ENCODE measurements around the gene EIF2AK3.
"Not testable (repeated sequence)": the region's sequence is repeated elsewhere in the genome, so short reads cannot be mapped to it uniquely, and the experiment has no call there.

Gene EIF2AK3

DNA sequence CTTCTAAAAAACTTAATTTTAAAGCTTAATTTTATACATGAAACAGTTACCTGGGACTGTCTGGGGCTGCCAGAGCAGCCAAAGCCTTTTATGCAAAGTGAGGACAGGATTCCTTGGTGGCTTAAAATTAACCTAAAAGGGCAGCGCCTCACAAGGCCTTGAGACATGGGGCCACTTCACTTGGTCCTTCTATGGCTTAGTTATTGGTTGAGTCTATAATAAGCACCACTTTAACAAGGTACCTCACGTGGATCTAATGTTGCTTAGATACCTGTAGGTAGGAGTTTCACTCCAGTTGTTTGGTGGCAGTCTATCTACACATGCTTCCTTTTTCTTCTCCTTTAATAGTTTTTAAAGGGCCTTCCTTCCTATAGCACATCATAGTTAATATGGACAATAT lies 51.6 kb downstream of the EIF2AK3 start:
- H3K4me1 Mint-ChIP-seq = peaks cover 12% of the 10 kb centered on the region
- no peak overlapping the region for H3K27ac Mint-ChIP-seq (ENCODE audit: low read depth)
- H3K27me3 Mint-ChIP-seq = no peaks in the 10 kb centered on the region

GRCh38 chr2:88575051-88575450 lies 52.2 kb downstream of the EIF2AK3 start:
- no peak for ATAC-seq (replicated peaks; ENCODE audit: extremely low read depth, poor library complexity, severe bottlenecking)
- Mint-ChIP-seq H3K36me3 (ENCODE audit: insufficient read depth) (peaks cover 48% of the 10 kb centered on the region), H3K27me3 (no peaks in the 10 kb centered on the region), H3K9me3 (no peaks in the 10 kb centered on the region), H3K27ac (ENCODE audit: low read depth) (peak overlapping the region; percentile 18), H3K4me1 (peaks cover 16% of the 10 kb centered on the region), H3K4me3 (no peak overlapping the region)
- no peak for DNase-seq (ENCODE audit: low spot score in 2 of 2)

More for the DNA sequence above, 51.6 kb downstream of the EIF2AK3 start:
- Mint-ChIP-seq H3K36me3 (ENCODE audit: insufficient read depth) (peaks cover 43% of the 10 kb centered on the region), H3K4me3 (no peak overlapping the region), H3K9me3 (no peaks in the 10 kb centered on the region)
- ATAC-seq (replicated peaks; ENCODE audit: extremely low read depth, poor library complexity, severe bottlenecking) (no peak), DNase-seq (ENCODE audit: low spot score in 2 of 2) (no peak)

GRCh38 chr2:88574445-88574844 lies 52.8 kb downstream of the EIF2AK3 start:
- H3K4me1 Mint-ChIP-seq = peaks cover 16% of the 10 kb centered on the region
- H3K27ac Mint-ChIP-seq (ENCODE audit: low read depth) = peak overlapping the region; percentile 18
- H3K9me3 Mint-ChIP-seq = no peaks in the 10 kb centered on the region
- no peak for DNase-seq (ENCODE audit: low spot score in 2 of 2)
- no peak overlapping the region for H3K4me3 Mint-ChIP-seq
- no peak for ATAC-seq (replicated peaks; ENCODE audit: extremely low read depth, poor library complexity, severe bottlenecking)
- no peaks in the 10 kb centered on the region for H3K27me3 Mint-ChIP-seq
- peaks cover 52% of the 10 kb centered on the region for H3K36me3 Mint-ChIP-seq (ENCODE audit: insufficient read depth)

DNA sequence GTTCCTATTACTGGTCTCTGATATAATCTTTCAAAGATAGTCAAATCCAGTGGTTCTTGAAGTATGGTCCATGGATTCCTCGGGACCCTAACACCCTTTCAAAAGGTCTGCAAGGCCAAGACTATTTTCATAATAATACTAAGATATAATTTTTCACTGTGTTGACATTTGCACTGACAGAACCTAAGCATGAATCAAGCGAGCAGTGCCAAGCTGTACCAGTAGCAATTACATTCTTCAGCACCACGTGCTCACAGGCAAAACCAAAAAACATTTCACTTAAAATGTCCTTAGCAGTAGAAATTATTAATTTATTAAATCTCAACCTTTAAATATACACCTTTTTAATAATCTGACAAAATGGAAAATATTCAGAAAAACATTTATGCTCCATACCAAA lies 59.1 kb downstream of the EIF2AK3 start:
- Mint-ChIP-seq H3K27me3 (no peaks in the 10 kb centered on the region), H3K9me3 (no peaks in the 10 kb centered on the region), H3K4me1 (peaks cover 5% of the 10 kb centered on the region), H3K36me3 (ENCODE audit: insufficient read depth) (peaks cover 38% of the 10 kb centered on the region), H3K4me3 (no peak overlapping the region), H3K27ac (ENCODE audit: low read depth) (no peak overlapping the region)
- no peak for DNase-seq (ENCODE audit: low spot score in 2 of 2)
- ATAC-seq (replicated peaks; ENCODE audit: extremely low read depth, poor library complexity, severe bottlenecking) = no peak

GRCh38 chr2:88564402-88564801 lies 62.9 kb downstream of the EIF2AK3 start:
- Mint-ChIP-seq H3K9me3 (no peaks in the 10 kb centered on the region), H3K4me1 (peaks cover 7% of the 10 kb centered on the region), H3K36me3 (ENCODE audit: insufficient read depth) (peaks cover 39% of the 10 kb centered on the region), H3K4me3 (no peak overlapping the region), H3K27me3 (no peaks in the 10 kb centered on the region), H3K27ac (ENCODE audit: low read depth) (peak overlapping the region; percentile 7)
- ATAC-seq (replicated peaks; ENCODE audit: extremely low read depth, poor library complexity, severe bottlenecking) (no peak), DNase-seq (ENCODE audit: low spot score in 2 of 2) (no peak)

GRCh38 chr2:88563129-88563528 lies 64.1 kb downstream of the EIF2AK3 start:
- Mint-ChIP-seq H3K4me1 (peaks cover 7% of the 10 kb centered on the region), H3K4me3 (no peak overlapping the region), H3K36me3 (ENCODE audit: insufficient read depth) (peaks cover 34% of the 10 kb centered on the region), H3K27ac (ENCODE audit: low read depth) (no peak overlapping the region), H3K27me3 (no peaks in the 10 kb centered on the region), H3K9me3 (no peaks in the 10 kb centered on the region)
- ATAC-seq (replicated peaks; ENCODE audit: extremely low read depth, poor library complexity, severe bottlenecking) (no peak), DNase-seq (ENCODE audit: low spot score in 2 of 2) (no peak)

DNA sequence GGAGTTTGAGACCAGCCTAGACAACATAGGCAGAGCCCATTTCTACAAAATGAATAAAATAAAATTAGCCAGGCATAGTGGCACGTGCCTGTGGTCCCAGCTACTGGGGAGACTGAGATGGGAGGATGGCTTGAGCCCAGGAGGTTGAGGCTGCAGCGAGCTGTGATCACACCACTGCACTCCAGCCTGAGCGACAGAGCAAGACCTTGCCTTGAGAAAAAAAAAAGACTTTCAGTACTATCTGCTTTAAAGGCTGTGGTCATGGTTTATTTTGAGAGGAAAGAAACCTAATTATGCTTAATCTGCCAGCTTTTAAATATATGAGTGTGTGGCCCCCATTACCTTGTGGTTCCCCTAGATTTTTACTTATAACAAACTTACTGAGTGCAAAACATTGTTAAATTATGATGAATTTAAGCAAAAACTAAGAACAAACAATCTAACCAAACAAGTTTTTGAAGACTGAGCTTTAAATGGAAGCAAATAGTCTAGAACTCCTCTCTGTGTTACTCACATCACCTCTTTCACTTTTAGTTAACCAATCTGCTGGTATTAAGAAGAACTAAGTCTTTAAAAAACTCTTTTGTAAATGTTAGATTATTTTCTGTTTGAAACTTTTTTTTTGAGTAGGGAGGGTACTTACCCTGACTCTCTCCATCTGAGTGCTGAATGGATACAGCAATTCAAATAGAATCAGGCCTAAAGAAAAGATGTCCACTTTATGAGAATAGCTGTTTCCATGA lies 65.4 kb downstream of the EIF2AK3 start:
- H3K4me1 Mint-ChIP-seq = peaks cover 7% of the 10 kb centered on the region
- H3K9me3 Mint-ChIP-seq = no peaks in the 10 kb centered on the region
- peaks cover 33% of the 10 kb centered on the region for H3K36me3 Mint-ChIP-seq (ENCODE audit: insufficient read depth)
- no peak overlapping the region for H3K4me3 Mint-ChIP-seq
- DNase-seq (ENCODE audit: low spot score in 2 of 2) = no peak
- H3K27me3 Mint-ChIP-seq = no peaks in the 10 kb centered on the region
- no peak for ATAC-seq (replicated peaks; ENCODE audit: extremely low read depth, poor library complexity, severe bottlenecking)
- H3K27ac Mint-ChIP-seq (ENCODE audit: low read depth) = peak overlapping the region; percentile 44

- Mint-ChIP-seq H3K36me3 (ENCODE audit: insufficient read depth) (peaks cover 34% of the 10 kb centered on the region), H3K27me3 (no peaks in the 10 kb centered on the region), H3K4me1 (peaks cover 10% of the 10 kb centered on the region), H3K4me3 (no peak overlapping the region), H3K9me3 (no peaks in the 10 kb centered on the region), H3K27ac (ENCODE audit: low read depth) (peak overlapping the region; percentile 87)
- ATAC-seq (replicated peaks; ENCODE audit: extremely low read depth, poor library complexity, severe bottlenecking) = no peak
- DNase-seq (ENCODE audit: low spot score in 2 of 2) = no peak
These were observed 66.5 kb downstream of the EIF2AK3 start for GRCh38 chr2:88560619-88561307.

DNA sequence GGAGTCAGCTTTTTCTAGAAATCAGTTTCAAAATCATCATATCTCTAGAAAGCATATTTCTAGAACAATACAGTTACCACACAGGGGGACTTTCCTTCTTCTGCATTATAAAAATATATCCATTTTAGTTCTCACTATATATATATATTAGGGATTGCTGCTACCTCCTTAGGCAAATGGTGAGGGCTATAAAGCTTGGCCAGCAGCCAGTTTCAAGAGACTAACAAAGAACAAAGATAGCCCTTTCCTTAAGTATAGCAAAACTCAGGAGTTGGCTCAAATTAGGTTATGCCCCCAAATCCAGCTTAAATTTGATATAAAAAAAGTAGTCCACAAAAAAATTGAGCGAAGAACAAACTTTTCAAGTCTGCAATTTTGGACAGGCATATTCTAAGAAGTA lies 70.0 kb downstream of the EIF2AK3 start:
- H3K36me3 Mint-ChIP-seq (ENCODE audit: insufficient read depth) = peaks cover 26% of the 10 kb centered on the region
- H3K27me3 Mint-ChIP-seq = no peaks in the 10 kb centered on the region
- H3K9me3 Mint-ChIP-seq = no peaks in the 10 kb centered on the region
- ATAC-seq (replicated peaks; ENCODE audit: extremely low read depth, poor library complexity, severe bottlenecking) (no peak), DNase-seq (ENCODE audit: low spot score in 2 of 2) (no peak)
- H3K27ac Mint-ChIP-seq (ENCODE audit: low read depth) = no peak overlapping the region
- no peak overlapping the region for H3K4me3 Mint-ChIP-seq
- H3K4me1 Mint-ChIP-seq = peaks cover 12% of the 10 kb centered on the region

- no peak overlapping the region for H3K4me3 Mint-ChIP-seq
- H3K4me1 Mint-ChIP-seq = peaks cover 17% of the 10 kb centered on the region
- DNase-seq (ENCODE audit: low spot score in 2 of 2) = no peak
- peak overlapping the region; percentile 23 for H3K27ac Mint-ChIP-seq (ENCODE audit: low read depth)
- H3K27me3 Mint-ChIP-seq = no peaks in the 10 kb centered on the region
- no peak for ATAC-seq (replicated peaks; ENCODE audit: extremely low read depth, poor library complexity, severe bottlenecking)
- no peaks in the 10 kb centered on the region for H3K9me3 Mint-ChIP-seq
- peaks cover 22% of the 10 kb centered on the region for H3K36me3 Mint-ChIP-seq (ENCODE audit: insufficient read depth)
These were observed 71.2 kb downstream of the EIF2AK3 start for GRCh38 chr2:88556026-88556425.

GRCh38 chr2:88554189-88554588 lies 73.1 kb downstream of the EIF2AK3 start:
- Mint-ChIP-seq H3K9me3 (no peaks in the 10 kb centered on the region), H3K4me3 (no peak overlapping the region), H3K27ac (ENCODE audit: low read depth) (no peak overlapping the region), H3K4me1 (peaks cover 10% of the 10 kb centered on the region), H3K36me3 (ENCODE audit: insufficient read depth) (peaks cover 12% of the 10 kb centered on the region), H3K27me3 (peaks cover 12% of the 10 kb centered on the region)
- DNase-seq (ENCODE audit: low spot score in 2 of 2) = no peak
- ATAC-seq (replicated peaks; ENCODE audit: extremely low read depth, poor library complexity, severe bottlenecking) = no peak

- Mint-ChIP-seq H3K9me3 (no peaks in the 10 kb centered on the region), H3K4me1 (peaks cover 5% of the 10 kb centered on the region), H3K36me3 (ENCODE audit: insufficient read depth) (peaks cover 2% of the 10 kb centered on the region), H3K4me3 (no peak overlapping the region), H3K27me3 (peaks cover 12% of the 10 kb centered on the region), H3K27ac (ENCODE audit: low read depth) (no peak overlapping the region)
- ATAC-seq (replicated peaks; ENCODE audit: extremely low read depth, poor library complexity, severe bottlenecking) (no peak), DNase-seq (ENCODE audit: low spot score in 2 of 2) (no peak)
These were observed 77.5 kb downstream of the EIF2AK3 start for GRCh38 chr2:88549616-88550292.

DNA sequence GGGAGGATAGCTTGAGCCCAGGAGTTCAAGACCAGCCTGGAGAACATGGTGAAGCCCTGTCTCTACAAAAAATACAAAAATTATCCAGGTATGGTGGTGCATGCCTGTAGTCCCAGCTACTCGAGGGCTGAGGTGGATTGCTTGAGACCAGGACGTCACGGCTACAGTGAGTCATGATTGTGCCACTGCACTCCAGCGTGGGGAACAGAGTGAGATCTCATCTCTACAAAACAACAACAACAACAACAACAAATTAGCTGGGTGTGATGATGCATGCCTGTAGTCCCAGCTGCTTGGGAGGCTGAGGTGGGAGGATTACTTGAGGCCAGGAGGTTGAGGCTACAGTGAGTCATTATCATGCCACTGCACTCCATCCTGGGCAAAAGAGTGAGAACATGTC lies 81.0 kb downstream of the EIF2AK3 start:
- not testable (repeated sequence) for H3K27ac Mint-ChIP-seq (ENCODE audit: low read depth); H3K36me3 Mint-ChIP-seq (ENCODE audit: insufficient read depth); DNase-seq (ENCODE audit: low spot score in 2 of 2); H3K9me3 Mint-ChIP-seq; ATAC-seq (replicated peaks; ENCODE audit: extremely low read depth, poor library complexity, severe bottlenecking); H3K4me3 Mint-ChIP-seq; H3K4me1 Mint-ChIP-seq
- H3K27me3 Mint-ChIP-seq = peaks cover 33% of the 10 kb centered on the region
